ENCODE results near the gene HTRA3.

- no peak for TF ChIP-seq CTCF (IDR thresholded peaks at IDR 0.05)
- TF ChIP-seq POLR2A (IDR thresholded peaks at IDR 0.05) = no peak
Measured at GRCh38 chr4:8303081-8303480, 33.5 kb downstream of the HTRA3 start.

Measured in esophagus squamous epithelium (tissue), 4 donors.